Erythroblast (primary cell): Measurements from ENCODE around the gene GRK6.

ENCODE experiments used
- GATA1 ChIP-seq: IDR thresholded peaks from 2 replicates; pipeline ENCODE4 v1.6.1; 2011; ENCODE audit warnings: low read depth, mild to moderate bottlenecking, control low read depth, low read length, moderate library complexity
- POLR2A ChIP-seq: IDR thresholded peaks from 2 replicates; pipeline ENCODE4 v1.6.1; 2011; ENCODE audit warnings: mild to moderate bottlenecking, low read length

GRCh38 chr5:177449140-177450061, 22.9 kb downstream of the GRK6 start:
- TF ChIP-seq POLR2A (no peak), GATA1 (no peak)
